Activated naive CD4-positive, alpha-beta T cell treated with anti-CD3 and anti-CD28 coated beads, Interleukin-2, amount 50 U/mL, for 16 hours (primary cell): ENCODE data around the gene GOLPH3L.
"Not testable (repeated sequence)": the region's sequence is repeated elsewhere in the genome, so short reads cannot be mapped to it uniquely, and the experiment has no call there.

Source experiments
- DNase-seq: peaks from one replicate; pipeline ENCODE4 v3.0.0-alpha.2; 2020

GOLPH3L gene

GRCh38 chr1:150654635-150655034 lies 42.3 kb downstream of the GOLPH3L start:
- not testable (repeated sequence) for DNase-seq

- DNase-seq = no peak
Measured at GRCh38 chr1:150650193-150650592, 46.8 kb downstream of the GOLPH3L start.

- DNase-seq = no peak
Measured at GRCh38 chr1:150649441-150650075, 47.4 kb downstream of the GOLPH3L start.

- no peak for DNase-seq
Measured at GRCh38 chr1:150642296-150642695, 54.7 kb downstream of the GOLPH3L start.

- not testable (repeated sequence) for DNase-seq
Measured at GRCh38 chr1:150641126-150641815, 55.7 kb downstream of the GOLPH3L start.

GRCh38 chr1:150638430-150638829 lies 58.5 kb downstream of the GOLPH3L start:
- DNase-seq = not testable (repeated sequence)

GRCh38 chr1:150634839-150635622 lies 61.9 kb downstream of the GOLPH3L start:
- DNase-seq = not testable (repeated sequence)

GRCh38 chr1:150629115-150629928 lies 67.6 kb downstream of the GOLPH3L start, which contains the start of gene ENSA:
Gene ENSA, minus strand, starts transcription at chr1:150629612. Its CDS starts 142 bp downstream, at chr1:150629470.
- peak; percentile 95 for DNase-seq

GRCh38 chr1:150628766-150629114 lies 68.2 kb downstream of the GOLPH3L start:
- DNase-seq = no peak

GRCh38 chr1:150627826-150628410 lies 69.0 kb downstream of the GOLPH3L start:
- no peak for DNase-seq

- no peak for DNase-seq
Measured at GRCh38 chr1:150626150-150626549, 70.8 kb downstream of the GOLPH3L start.

- not testable (repeated sequence) for DNase-seq
Measured at GRCh38 chr1:150624546-150624945, 72.4 kb downstream of the GOLPH3L start.

GRCh38 chr1:150624134-150624533 lies 72.8 kb downstream of the GOLPH3L start:
- not testable (repeated sequence) for DNase-seq

GRCh38 chr1:150622303-150622975 lies 74.5 kb downstream of the GOLPH3L start:
- no peak for DNase-seq

- peak; percentile 62 for DNase-seq
Measured at GRCh38 chr1:150621497-150622302, 75.3 kb downstream of the GOLPH3L start.

- DNase-seq = no peak
Measured at GRCh38 chr1:150620919-150621318, 76.0 kb downstream of the GOLPH3L start.

GRCh38 chr1:150619576-150620509 lies 77.1 kb downstream of the GOLPH3L start:
- no peak for DNase-seq

GRCh38 chr1:150615346-150616201 lies 81.4 kb downstream of the GOLPH3L start:
- no peak for DNase-seq
